Natural killer cell treated with Interleukin-12 subunit alpha and Interleukin-12 subunit beta and Interleukin-15 and Interleukin-18, amount 100 ng/mL, for 72 hours (primary cell): ENCODE results near the gene ZC3H12A. TPM values are rescaled to one million over a fixed set of nuclear protein-coding genes. Genes with fewer than 3 reads are reported as not detected.

Source experiments
- ATAC-seq, 2 donors: fragments of 150-1000 bp; cut with Tn5 transposase in 1 of 2; sonication (Bioruptor Pico), chemical (Tn5 transposase) in 1 of 2; 2 replicates each; pipeline ENCODE4 v1.10.0; 2021
- DNase-seq: peaks from one replicate; pipeline ENCODE4 v3.0.0; 2022; ENCODE audit warnings: low spot score
- H3K27ac Mint-ChIP-seq, 2 donors: 1 replicate in 1 of 2; 2 replicates in 1 of 2; pipeline ENCODE4 v1.8.0; 2022; ENCODE audit warnings: mixed read lengths in 2 of 2, mild to moderate bottlenecking in 1 of 2, moderate library complexity in 1 of 2
- H3K27me3 Mint-ChIP-seq, 2 donors: 1 replicate in 1 of 2; 2 replicates in 1 of 2; pipeline ENCODE4 v1.8.0; 2022; ENCODE audit warnings: mixed read lengths in 2 of 2
- H3K36me3 Mint-ChIP-seq: one replicate; pipeline ENCODE4 v1.8.0; 2022; ENCODE audit warnings: mixed read lengths
- H3K4me1 Mint-ChIP-seq, 2 donors: 1 replicate in 1 of 2; 2 replicates in 1 of 2; pipeline ENCODE4 v1.8.0; 2022; ENCODE audit warnings: low read depth in 2 of 2, mixed read lengths in 2 of 2, mild to moderate bottlenecking in 1 of 2
- H3K4me3 Mint-ChIP-seq: one replicate; pipeline ENCODE4 v1.8.0; 2022; ENCODE audit warnings: mixed read lengths
- H3K9me3 Mint-ChIP-seq: 2 replicates; pipeline ENCODE4 v1.8.0; 2022; ENCODE audit warnings: mixed read lengths
- total RNA-seq, 2 donors: library from RNA; stranded (reverse); gene quantifications; one replicate each; pipeline ENCODE4 v1.2.3, GENCODE V29; 2022

The ZC3H12A gene
- total RNA-seq = 100 to 1,000 TPM; 109 to 198 TPM

DNA sequence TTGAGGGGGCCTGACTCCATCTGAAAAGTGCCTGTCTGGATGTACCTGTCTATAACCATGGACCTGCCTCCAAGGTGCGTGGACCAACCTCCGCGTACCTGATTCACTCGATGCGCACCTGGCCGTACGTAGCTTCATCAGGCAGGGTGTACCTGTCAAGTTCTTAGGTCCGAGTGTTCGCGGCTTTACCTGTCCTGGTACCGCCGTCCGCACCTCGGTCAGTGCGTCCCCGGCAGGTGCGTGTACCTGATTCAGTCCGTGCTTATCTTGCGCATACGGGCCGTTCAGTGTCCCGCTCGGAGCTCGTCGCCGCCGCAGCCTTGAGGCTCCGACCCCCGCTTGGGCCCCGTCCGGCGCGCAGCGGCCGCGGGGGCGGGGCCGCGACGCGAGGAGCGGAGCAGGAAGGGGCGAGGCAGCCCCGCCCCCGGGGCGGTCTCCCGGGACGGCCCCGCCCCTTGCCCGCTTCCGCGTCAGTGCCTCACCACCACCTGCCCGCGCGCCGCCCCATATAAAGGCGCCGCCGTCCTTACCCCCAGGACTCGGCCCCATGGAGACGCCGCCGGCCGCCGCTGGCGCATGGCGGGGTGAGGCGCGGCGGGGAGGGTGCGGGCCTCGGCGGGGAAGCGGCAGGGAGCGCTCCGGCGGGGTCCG is at the start of gene ZC3H12A:
TSS of gene ZC3H12A (plus strand) at position 535 of the 651 bp plus-strand sequence. CDS start 917 bp downstream, outside the sequence.
- ATAC-seq (peak; percentile 83 to 85), DNase-seq (peak; percentile 97)
- Mint-ChIP-seq H3K4me3 (peak within 1 kb of the TSS; percentile 90), H3K27me3 (no peaks in the 10 kb centered on the region), H3K9me3 (no peaks in the 10 kb centered on the region), H3K36me3 (peaks cover 28% of the 10 kb centered on the region), H3K4me1 (peaks cover 54 to 60% of the 10 kb centered on the region in 2 donors), H3K27ac (peak within 1 kb of the TSS; percentile 99)

- H3K36me3 Mint-ChIP-seq = no peaks in the 10 kb centered on the region
- ATAC-seq (no peak), DNase-seq (no peak)
- no peak overlapping the region for H3K4me3 Mint-ChIP-seq
- H3K9me3 Mint-ChIP-seq = no peaks in the 10 kb centered on the region
- peaks cover 0 to 3% of the 10 kb centered on the region in 2 donors for H3K4me1 Mint-ChIP-seq
- no peak overlapping the region for H3K27ac Mint-ChIP-seq
- peaks cover 27 to 44% of the 10 kb centered on the region in 2 donors for H3K27me3 Mint-ChIP-seq
These were observed 49.2 kb upstream of the ZC3H12A start for GRCh38 chr1:37425221-37425620.

DNA sequence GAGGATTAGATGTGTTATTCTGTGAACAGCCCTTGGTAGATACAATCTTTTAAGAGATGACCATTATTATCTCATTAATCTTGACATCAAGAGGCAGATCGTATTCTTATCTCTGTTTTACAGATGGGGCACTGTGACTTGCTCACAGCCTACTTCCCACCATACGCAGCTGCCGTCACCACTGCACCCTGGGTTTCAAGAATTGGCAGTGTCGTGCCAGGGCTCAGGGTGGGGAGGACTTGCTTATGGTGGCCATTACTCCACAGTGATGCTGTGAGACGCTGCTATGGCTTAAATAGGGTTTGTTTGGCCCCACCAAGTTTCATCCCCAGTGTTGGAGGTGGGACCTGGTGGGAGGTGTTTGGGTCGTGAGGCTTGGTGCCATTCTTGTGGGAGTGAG is 45.4 kb upstream of the ZC3H12A start:
- H3K9me3 Mint-ChIP-seq = no peaks in the 10 kb centered on the region
- DNase-seq (no peak), ATAC-seq (peak in 1 of 2 donors; percentile 69)
- no peak overlapping the region for H3K27ac Mint-ChIP-seq
- H3K36me3 Mint-ChIP-seq = no peaks in the 10 kb centered on the region
- H3K4me1 Mint-ChIP-seq = peaks cover 0 to 3% of the 10 kb centered on the region in 2 donors
- H3K4me3 Mint-ChIP-seq = no peak overlapping the region
- H3K27me3 Mint-ChIP-seq = peaks cover 16 to 25% of the 10 kb centered on the region in 2 donors

GRCh38 chr1:37430103-37430985 is 44.0 kb upstream of the ZC3H12A start:
- Mint-ChIP-seq H3K4me1 (peaks cover 0 to 4% of the 10 kb centered on the region in 2 donors), H3K27me3 (peaks cover 12 to 19% of the 10 kb centered on the region in 2 donors), H3K4me3 (no peak overlapping the region), H3K27ac (no peak overlapping the region), H3K9me3 (no peaks in the 10 kb centered on the region), H3K36me3 (no peaks in the 10 kb centered on the region)
- no peak for DNase-seq
- ATAC-seq = no peak

GRCh38 chr1:37432716-37433115 is 41.7 kb upstream of the ZC3H12A start:
- Mint-ChIP-seq H3K36me3 (no peaks in the 10 kb centered on the region), H3K4me3 (no peak overlapping the region), H3K4me1 (peaks cover 0 to 4% of the 10 kb centered on the region in 2 donors), H3K9me3 (no peaks in the 10 kb centered on the region), H3K27ac (no peak overlapping the region), H3K27me3 (peaks cover 13 to 18% of the 10 kb centered on the region in 2 donors)
- ATAC-seq (no peak), DNase-seq (no peak)

DNA sequence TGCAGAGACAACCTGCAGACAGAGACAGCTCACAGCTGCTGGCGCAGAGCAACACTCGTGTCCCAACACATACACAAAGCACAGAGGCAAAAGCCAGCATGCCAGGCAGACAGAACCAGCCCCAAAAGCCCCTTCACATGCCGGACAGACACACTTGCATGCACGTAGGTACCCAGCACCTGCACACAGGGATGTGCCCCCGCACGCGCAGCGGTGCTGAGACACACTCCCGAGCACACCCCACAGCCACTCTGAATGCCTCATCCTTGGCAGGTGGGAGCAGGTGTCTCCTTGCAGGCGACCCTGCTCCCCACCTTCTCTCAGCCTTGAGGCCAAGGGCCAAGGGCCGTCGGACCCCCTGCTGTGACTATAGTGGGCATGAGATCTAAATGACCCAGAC is 41.2 kb upstream of the ZC3H12A start:
- DNase-seq = no peak
- peaks cover 13 to 18% of the 10 kb centered on the region in 2 donors for H3K27me3 Mint-ChIP-seq
- H3K9me3 Mint-ChIP-seq = no peaks in the 10 kb centered on the region
- peaks cover 0 to 4% of the 10 kb centered on the region in 2 donors for H3K4me1 Mint-ChIP-seq
- no peak overlapping the region for H3K27ac Mint-ChIP-seq
- H3K36me3 Mint-ChIP-seq = no peaks in the 10 kb centered on the region
- ATAC-seq = no peak
- H3K4me3 Mint-ChIP-seq = no peak overlapping the region

GRCh38 chr1:37434292-37435225 is 39.8 kb upstream of the ZC3H12A start:
- H3K27me3 Mint-ChIP-seq = peaks cover 6 to 14% of the 10 kb centered on the region in 2 donors
- H3K4me1 Mint-ChIP-seq = peaks cover 0 to 4% of the 10 kb centered on the region in 2 donors
- H3K4me3 Mint-ChIP-seq = no peak overlapping the region

GRCh38 chr1:37437087-37437486 is 37.3 kb upstream of the ZC3H12A start:
- H3K9me3 Mint-ChIP-seq = no peaks in the 10 kb centered on the region
- DNase-seq (no peak), ATAC-seq (no peak)
- H3K4me3 Mint-ChIP-seq = no peak overlapping the region
- no peaks in the 10 kb centered on the region for H3K36me3 Mint-ChIP-seq
- peaks cover 0 to 4% of the 10 kb centered on the region in 2 donors for H3K4me1 Mint-ChIP-seq
- H3K27ac Mint-ChIP-seq = no peak overlapping the region
- H3K27me3 Mint-ChIP-seq = peaks cover 0 to 8% of the 10 kb centered on the region in 2 donors

More at GRCh38 chr1:37434292-37435225, 39.8 kb upstream of the ZC3H12A start:
- H3K27ac Mint-ChIP-seq = no peak overlapping the region
- ATAC-seq = peak; percentile 75 to 85
- H3K9me3 Mint-ChIP-seq = no peaks in the 10 kb centered on the region
- no peak for DNase-seq
- no peaks in the 10 kb centered on the region for H3K36me3 Mint-ChIP-seq

GRCh38 chr1:37438037-37438868 is 36.1 kb upstream of the ZC3H12A start:
- peaks cover 0 to 4% of the 10 kb centered on the region in 2 donors for H3K4me1 Mint-ChIP-seq
- H3K9me3 Mint-ChIP-seq = no peaks in the 10 kb centered on the region
- DNase-seq = no peak
- H3K4me3 Mint-ChIP-seq = no peak overlapping the region
- ATAC-seq = no peak
- H3K27ac Mint-ChIP-seq = no peak overlapping the region
- H3K27me3 Mint-ChIP-seq = peaks cover 12 to 13% of the 10 kb centered on the region in 2 donors
- no peaks in the 10 kb centered on the region for H3K36me3 Mint-ChIP-seq

DNA sequence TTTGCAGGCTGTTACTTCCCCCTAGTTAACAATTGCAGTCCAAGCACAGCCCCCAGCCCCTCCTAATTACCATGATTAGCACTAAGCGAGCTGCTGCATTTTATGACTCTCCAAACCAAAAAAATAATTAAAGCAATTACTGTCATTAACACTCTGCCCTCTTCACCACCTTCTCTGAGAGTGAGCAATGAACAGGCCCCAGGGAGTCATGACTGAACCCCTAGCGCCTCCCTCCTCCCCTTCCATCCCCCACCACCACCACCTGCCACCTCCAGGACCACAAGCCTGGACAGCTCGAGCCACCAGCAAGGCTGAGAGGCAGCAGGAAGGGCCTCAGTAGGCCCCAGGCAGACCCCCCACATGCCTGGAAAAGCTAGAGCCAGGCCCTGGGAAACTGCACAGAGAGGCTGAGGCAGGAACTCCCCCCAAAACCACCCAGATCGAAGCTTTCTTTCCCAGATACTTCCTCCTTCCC is 35.5 kb upstream of the ZC3H12A start:
- Mint-ChIP-seq H3K36me3 (no peaks in the 10 kb centered on the region), H3K4me1 (peaks cover 0 to 4% of the 10 kb centered on the region in 2 donors), H3K27ac (no peak overlapping the region), H3K27me3 (peaks cover 12 to 13% of the 10 kb centered on the region in 2 donors), H3K9me3 (no peaks in the 10 kb centered on the region), H3K4me3 (no peak overlapping the region)
- no peak for DNase-seq
- no peak for ATAC-seq

- Mint-ChIP-seq H3K9me3 (no peaks in the 10 kb centered on the region), H3K27me3 (peaks cover 12 to 13% of the 10 kb centered on the region in 2 donors), H3K36me3 (no peaks in the 10 kb centered on the region), H3K4me1 (peaks cover 0 to 4% of the 10 kb centered on the region in 2 donors), H3K4me3 (no peak overlapping the region), H3K27ac (no peak overlapping the region)
- ATAC-seq = no peak
- no peak for DNase-seq
These were observed 34.9 kb upstream of the ZC3H12A start for GRCh38 chr1:37439349-37439995.

GRCh38 chr1:37441490-37441889 is 32.9 kb upstream of the ZC3H12A start:
- Mint-ChIP-seq H3K27ac (no peak overlapping the region), H3K4me1 (no peaks in the 10 kb centered on the region), H3K27me3 (peaks cover 13 to 18% of the 10 kb centered on the region in 2 donors), H3K36me3 (no peaks in the 10 kb centered on the region), H3K9me3 (no peaks in the 10 kb centered on the region), H3K4me3 (no peak overlapping the region)
- DNase-seq (no peak), ATAC-seq (no peak)
